Endometrial microvascular endothelial cells (primary cell): ENCODE results near the gene ADCK1. TPM values are rescaled to one million over a fixed set of nuclear protein-coding genes. Genes with fewer than 3 reads are reported as not detected.
"Not testable (repeated sequence)": the region's sequence is repeated elsewhere in the genome, so short reads cannot be mapped to it uniquely, and the experiment has no call there.

ENCODE experiments used
- in situ Hi-C: cut with HindIII; loops from 2 replicates; pipeline ENCODE4 v1.10.0; 2017; ENCODE audit warnings: low sequenced_read_pairs, low pct_unique_long_range_greater_than_20kb; ENCODE audit errors: inconsistent ontology term
- total RNA-seq: library from RNA; depleted of rRNA; stranded (reverse); fragments of >200 nt; gene quantifications from one replicate; pipeline ENCODE4 v1.2.3, GENCODE V29; 2015; ENCODE audit errors: inconsistent ontology term

ADCK1 gene
- total RNA-seq, 1 donor from 2014 or later: 7.2 TPM

DNA sequence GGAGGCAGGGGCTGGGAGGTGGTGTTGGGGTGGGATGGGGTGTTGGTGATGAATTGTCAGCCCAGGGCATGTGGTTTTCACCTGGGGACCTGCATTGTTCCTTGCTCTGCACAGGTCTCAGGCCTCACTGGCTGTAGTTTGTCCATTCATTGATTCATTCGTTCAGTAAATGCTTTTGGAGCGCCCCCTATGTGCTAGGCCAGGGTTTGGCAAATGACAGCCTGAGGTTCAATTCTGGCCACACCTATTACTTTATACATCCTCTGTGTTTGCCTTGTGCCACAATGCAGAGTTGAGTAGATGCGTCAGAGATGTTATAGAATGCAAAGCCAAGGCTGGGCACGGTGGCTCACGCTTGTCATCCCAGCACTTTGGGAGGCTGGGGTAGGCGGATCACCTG is 4.7 kb downstream of the ADCK1 start:
- in situ Hi-C loops: no loop called here

DNA sequence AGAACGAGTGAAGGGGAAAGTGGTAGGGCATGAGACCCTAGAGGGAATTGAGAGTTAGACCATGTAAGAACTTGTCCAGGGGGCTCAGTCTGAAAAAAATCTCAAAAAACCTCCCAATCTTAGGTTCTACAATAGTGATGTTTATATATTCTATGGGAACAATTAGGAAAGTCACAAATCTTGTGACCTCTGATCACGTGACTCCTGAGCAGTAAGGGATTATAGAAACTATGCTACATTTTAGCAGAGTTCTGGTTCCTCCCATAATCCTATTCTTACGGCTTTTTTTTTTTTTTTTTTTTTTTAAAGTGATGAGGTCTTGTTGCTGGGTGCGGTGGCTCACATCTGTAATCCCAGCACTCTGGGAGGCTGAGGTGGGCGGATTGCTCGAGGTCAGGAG is 5.8 kb downstream of the ADCK1 start:
- in situ Hi-C loops: no loop called here

DNA sequence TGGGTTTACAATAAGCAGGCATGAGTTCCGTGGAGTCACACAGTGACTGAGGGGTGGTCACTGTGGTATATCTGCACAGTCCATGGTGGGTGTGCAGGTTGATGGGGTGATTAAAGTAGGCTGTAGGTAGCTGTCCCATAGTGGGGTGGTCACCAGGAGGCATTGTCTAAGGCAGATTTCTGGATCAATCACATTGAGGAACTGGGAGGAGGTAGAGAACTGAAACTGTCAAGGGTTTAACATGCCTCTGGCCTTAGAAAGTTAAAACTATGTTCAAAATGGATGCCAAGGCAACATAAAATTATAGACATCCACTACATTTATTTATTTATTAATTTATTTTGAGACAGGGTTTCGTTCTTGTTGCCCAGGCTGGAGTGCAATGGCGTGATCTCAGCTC is 8.3 kb downstream of the ADCK1 start:
- in situ Hi-C loops: no loop called here

DNA sequence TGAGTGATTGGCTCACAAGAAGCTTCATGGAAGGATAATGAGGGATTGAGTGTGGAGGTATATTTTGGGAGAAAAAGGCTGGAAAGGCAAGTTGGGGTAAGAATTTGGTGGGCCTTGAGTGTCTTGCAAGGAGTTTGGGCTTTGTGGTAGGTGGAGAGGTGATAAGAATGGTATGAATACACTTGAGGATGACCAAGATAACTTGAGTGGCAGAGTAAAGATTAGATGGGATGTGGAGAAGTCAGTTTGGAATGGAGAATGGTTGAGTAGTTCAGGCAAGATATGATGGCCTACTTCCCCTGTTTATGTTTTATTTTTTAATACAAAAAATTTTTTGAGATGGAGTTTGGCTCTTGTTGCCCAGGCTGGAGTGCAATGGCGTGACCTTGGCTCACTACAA is 9.1 kb downstream of the ADCK1 start:
- in situ Hi-C loops: no loop called here

DNA sequence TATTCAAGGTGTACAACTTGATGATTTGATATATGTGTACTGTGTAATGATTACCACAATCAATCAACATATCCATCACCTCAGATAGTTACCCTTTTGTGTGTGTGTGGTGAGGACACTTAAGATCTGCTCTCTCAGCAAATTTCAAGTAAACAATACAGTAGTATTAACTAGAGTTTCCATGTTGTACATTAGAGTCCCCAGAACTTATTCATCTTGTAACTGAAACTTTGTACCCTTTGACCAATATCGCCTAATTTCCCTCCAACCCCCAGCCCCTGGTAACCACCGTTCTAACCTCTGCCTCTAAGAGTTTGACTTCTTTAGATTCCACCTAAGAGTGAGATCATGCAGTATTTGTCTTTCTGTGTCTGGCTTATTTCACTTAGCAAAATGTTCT is 12.1 kb downstream of the ADCK1 start:
- in situ Hi-C loops: no loop called here

DNA sequence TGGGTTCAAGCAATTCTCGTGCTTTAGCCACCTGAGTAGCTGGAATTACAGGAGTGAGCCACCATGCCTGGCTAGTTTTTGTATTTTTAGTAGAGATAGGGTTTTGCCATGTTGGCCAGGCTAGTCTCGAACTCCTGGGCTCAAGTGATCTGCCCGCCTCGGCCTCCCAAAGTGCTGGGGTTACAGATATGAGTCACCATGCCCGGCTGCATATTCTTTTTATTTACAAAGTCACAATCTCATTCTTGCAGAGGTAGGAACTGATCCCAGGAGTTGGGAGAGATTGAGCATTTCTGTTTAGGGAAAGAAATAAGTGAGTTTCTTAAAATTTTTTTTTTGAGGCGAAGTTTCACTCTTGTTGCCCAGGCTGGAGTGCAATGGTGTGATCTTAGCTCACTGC is 12.8 kb downstream of the ADCK1 start:
- in situ Hi-C loops: not testable (repeated sequence)

DNA sequence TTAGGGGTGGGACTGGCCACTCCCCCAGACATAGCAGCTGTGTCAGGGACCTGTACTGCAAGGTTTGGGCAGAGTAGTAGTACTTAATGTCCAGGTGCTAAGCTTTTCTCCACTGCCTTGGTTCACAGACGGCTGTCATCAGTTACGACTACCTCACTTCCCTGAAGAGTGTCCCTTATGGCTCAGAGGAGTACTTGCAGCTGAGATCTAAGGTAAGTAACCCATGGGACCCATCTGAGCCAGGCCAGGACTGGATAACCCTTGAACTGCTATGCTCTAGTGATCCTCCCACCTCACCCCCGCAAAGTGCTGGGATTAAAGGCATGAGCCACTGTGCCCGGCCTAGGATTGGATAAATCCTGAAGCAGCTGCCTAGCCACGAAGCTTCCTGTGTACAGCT is 22.4 kb downstream of the ADCK1 start:
- in situ Hi-C loops: no loop called here

DNA sequence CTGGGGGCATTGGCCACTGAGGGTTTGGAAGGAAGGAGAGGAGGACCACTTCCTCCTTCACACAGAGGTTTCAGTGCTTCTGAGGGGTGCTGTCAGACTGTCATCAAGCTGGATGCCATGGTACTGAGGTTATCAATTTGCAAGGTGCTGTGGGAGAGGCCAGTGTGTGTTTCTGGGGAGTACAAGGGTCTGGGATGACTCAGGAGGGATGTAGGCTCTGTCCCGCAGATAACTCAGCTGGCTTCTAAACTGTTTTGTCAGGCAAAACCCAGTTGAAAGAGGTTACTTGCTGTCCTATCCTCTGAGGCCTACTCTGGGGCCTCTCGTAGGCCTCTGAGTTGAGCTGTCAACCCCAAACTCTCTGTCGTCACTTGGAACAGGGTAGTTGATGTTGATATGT is 22.8 kb downstream of the ADCK1 start:
- in situ Hi-C loops: no loop called here

DNA sequence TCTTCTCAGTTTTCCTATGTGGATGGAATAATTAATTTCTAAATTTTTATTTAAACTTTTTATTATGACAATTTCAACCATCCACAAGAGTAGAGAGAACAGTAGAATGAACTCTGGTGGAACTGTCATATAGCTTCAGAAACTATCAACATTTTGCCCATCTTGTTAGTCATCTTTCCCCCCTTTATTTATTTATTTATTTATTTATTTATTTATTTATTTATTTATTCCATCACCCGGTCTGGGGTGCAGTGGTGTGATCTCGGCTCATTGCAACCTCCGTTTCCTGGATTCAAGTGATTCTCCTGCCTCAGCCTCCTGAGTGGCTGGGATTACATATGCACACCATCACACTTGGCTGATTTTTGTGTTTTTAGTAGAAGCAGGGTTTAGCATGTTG is 23.5 kb downstream of the ADCK1 start:
- in situ Hi-C loops: no loop called here

DNA sequence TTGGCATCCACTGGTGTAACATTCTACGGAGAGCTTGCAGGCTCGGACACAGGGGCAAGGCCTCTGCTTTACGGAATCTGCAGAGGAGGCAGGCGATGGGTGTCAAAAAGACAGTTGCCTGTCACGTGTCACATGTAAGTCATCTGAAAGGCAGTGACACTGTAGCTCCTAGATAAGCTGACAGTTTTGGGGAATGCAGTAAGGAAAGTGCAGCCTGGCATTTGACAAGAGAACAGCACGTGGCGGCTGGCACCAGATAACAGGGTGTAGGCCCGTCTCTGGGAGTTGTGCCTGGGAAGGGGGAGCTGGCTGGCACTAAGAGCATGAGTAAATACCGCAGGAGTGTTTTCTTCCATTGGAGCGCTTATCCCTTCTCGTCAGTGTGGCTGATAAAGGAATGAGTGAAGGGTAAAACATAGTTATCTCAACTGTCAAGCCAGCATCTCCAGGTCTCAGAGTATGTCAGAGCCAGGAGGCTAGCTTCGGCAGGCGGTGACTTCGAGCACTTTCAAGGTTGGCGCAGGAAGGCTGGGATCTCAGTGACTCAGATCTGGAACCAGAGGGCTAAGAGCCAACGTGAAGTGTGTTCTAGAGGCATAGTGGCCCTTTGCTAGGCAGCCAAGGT is 26.1 kb downstream of the ADCK1 start:
- in situ Hi-C loops: no loop called here

DNA sequence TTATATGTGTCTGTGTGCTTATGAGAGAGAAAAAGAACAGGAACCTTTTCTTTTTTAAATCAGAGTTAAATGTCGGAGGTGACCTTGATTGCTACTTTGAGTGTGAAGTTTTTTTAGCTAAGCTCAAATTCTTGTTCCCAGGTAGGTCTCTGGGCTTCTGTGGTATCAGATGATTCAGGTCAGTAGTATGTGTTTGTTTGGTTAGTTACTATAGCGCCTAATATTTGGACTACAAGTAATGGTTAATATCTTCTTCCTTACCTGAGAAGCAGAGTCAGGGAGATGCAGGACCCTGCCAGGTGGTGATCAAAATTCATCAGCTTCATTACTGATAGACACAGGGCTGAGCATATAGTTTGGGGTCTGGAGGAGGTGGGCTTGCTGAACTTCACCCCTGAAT is 30.8 kb downstream of the ADCK1 start:
- in situ Hi-C loops: no loop called here

DNA sequence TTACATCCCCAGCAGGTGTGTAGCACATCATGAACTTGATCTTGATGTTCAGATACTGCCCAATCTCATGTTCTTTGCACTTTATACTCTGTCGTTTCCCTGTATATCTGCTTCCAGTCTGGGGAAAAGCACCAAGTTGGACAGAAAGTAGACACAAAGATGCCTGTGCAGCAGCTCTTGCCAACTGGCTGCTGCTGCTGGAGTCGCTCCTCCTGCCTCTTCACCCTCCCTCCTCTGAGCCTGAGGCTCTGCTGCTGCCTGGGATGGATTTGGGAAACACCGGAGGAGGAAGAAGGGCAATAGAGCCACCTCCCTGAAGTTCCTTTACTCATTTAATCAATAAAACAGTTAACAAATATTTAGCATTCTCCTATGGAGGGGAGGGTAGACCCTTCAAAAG is 32.4 kb downstream of the ADCK1 start:
- in situ Hi-C loops: no loop called here

DNA sequence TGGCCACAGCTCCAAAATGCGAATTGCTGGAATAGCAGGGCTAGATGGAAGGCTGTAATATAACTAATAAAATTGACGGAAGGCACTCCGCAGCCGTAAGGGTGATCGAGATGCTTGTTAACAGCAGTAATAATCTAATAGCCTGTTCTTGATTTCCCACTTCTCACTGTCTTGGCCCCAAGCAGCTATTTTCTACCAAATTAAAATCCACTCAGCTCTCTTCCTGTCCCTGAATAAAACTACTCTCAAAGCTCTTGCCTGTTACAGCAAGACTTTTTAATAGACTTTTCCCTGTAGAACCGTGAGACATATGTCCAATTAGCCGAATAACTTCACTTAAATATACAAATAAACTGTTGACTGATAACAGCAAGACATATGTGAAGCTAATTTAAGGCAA is 38.0 kb downstream of the ADCK1 start:
- in situ Hi-C loops: no loop called here

DNA sequence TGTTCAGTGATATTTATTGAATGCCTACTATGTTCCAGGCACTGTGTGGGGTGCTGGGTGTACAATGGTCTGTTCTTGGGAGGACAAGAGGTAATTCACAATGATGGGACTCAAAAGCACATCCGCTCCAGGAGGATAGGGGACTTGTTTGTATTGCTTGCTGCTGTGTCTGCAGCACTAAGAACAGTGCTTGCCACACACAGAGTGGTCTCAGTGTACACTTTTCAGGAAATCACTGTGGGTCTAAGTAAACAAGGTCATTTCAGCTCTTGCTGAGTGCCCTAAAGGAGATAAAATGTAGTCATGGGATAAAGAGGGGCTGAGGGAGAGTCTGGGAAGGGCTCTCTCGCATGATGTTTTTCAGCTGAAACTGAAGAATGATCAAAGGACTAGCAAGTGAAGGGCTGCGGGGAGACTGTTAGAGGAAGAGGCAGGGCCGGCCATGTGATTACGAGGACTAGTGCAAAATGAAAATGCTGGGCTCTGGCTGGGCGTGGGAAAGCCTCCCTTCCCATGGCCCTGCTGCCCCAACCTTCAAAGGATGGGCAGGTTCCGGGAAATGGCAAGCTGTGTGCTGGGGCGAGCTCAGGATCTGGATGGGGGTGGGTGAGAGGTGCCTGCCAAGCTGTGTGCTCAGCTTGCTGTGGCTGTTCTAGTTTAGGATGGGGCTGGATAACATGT is 39.1 kb downstream of the ADCK1 start:
- in situ Hi-C loops: no loop called here

DNA sequence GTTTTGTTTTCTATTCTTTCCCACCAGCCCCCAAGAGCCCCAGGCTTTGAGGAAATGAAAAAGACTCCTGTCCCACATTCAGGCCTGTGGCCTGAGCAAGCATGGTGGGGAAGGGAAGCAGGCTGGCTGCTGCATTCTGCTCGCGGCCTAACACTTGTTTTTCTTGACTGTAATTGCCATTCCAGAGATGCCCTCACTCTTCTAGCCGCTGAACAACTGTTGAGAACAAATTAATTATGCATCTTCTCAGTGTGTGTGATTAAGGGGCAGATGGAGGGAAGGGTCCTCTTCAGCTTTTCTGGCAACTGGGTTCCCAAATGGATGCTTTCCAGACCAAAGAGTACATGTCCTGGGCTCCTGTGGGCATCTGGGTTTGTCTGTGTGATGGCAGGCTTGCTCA is 43.3 kb downstream of the ADCK1 start:
- in situ Hi-C loops: no loop called here

DNA sequence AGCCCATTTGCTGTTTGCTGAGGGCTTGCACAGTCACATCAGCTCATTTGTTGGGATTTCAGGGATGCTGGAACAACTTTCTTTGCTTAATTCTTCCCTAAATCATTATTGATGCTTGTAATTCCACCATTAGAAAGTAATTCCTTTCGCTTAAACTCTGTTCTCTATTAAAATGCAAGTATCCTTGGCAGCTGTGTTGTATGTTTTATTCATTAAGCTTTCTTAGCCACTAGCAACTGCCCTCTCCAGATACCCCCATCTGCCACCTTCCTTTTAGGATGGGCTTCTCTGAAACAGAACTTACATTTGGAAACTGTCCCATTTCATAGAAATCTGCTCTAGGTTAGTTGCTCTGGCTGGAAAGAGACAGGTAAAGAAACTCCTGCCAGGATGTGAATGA is 43.7 kb downstream of the ADCK1 start:
- in situ Hi-C loops: no loop called here

DNA sequence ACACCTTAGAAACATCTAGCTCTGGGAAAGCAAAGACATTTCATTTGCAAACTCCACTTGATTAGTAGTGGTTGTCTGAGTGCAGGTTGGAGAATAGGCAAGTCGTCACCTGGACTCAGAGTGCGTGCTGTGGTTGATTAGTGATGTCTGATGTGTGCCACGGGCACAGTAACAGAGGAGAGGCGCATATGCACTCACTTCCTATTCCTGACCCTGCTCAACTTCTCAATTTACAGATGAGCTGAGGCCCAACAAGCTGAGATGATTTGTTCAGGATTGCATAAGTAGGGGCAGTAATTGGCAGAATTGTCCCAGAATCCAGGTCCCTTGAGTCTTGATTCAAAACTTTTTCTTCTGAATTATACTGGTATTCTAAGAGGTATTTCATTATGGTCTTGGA is 44.9 kb downstream of the ADCK1 start:
- in situ Hi-C loops: no loop called here

DNA sequence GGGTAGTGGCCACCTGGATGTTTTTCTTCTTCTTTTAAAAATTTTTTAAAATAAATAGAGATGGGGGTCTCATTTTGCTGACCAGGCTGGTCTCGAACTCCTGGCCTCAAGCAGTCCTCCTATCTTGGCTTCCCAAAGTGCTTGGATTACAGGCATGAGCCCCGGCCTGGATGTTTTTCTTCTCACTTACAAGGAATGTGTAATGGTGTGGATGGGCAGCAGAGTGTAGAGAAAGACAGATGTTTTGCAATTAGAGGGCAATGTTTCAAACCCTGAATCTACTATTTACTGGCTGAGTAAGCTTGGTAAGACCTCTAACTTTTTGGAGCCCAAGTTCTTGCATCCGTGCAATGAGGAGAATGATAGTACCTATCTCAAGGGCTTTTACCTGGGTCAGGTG is 48.1 kb downstream of the ADCK1 start:
- in situ Hi-C loops: no loop called here

DNA sequence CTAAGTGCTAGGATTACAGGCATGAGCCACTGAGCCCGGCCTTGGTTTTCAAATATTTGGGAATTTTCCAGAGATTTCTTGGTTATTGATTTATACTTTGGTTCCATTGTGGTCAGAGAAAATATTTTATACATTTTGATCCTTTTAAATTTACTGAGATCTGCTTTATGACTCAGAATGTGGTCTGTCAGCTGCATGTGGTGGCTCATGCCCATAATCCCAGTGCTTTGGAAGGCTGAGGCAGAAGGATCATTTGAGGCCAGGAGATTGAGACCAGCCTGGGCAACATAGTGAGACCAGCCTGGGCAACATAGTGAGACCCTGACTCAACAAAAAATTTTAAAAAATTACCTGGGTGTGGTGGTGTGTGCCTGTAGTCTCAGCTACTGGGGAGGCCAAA is 49.8 kb downstream of the ADCK1 start:
- in situ Hi-C loops: no loop called here

DNA sequence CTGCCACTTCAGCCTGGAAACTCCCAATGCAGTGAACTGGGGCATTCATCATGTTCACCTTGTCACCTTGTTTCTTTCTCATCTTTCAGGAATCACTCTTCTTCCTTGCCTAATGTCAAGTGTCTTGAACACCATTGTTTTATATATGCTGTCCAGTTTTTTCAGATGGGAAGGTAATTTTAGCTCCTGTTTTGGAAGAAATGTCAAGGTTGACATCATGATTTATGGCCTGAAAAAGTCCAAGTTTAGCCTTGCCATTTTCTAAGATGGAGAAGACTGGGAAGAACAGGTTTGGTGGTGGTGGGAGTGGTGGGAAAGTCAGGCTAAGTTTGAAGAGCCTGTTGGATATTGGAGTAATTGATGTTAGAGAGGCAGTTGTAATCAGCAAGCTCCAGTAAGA is 54.0 kb downstream of the ADCK1 start:
- in situ Hi-C loops: no loop called here

DNA sequence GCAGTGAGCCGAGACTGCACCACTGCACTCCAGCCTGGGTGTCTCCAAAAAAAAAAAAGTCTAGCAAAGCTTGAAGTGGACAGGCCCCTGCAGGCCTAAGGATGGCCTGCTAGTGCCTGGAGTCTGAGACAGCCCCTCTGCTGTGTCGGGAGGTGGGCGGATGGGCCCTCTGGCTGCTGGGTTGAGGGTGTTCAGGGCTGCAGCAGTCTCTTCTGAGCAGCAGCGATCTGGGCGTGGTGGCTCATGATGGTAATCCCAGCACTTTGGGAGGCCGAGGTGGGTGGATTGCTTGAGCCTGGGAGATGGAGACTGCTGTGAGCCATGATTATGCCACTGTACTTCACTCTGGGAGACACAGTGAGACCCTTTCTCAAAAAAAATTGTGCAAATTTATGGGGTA is 57.0 kb downstream of the ADCK1 start:
- in situ Hi-C loops: no loop called here
